Measurements from ENCODE around the gene OR5H15. TPM values are rescaled to one million over a fixed set of nuclear protein-coding genes. Genes with fewer than 3 reads are reported as not detected.
A peak's percentile ranks its signal among the peaks of the same experiment; 100 is the strongest.
"Not testable (repeated sequence)": the region's sequence is repeated elsewhere in the genome, so short reads cannot be mapped to it uniquely, and the experiment has no call there.

The OR5H15 gene
- total RNA-seq, 1 donor from 2014 or later: not detected

DNA sequence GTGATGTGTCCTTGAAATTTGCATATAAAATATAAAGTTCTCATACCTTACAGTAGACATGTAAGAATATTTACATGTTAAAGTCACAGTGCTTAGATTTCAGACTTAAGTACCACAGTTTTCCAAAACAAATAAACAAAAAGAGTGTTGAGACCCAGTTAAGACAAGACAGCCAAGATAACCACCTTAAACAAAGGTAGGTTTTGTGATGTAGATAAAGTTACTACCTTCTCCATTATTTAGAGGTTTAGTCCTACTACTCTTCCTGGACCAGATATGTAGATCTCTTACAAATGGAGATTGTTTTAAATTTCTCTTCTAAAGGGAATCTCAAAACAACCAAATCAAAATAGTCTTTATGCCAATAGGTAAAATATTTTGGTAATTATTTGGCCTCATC, 15.7 kb downstream of the OR5H15 start:
- H3K36me3 Mint-ChIP-seq (ENCODE audit: insufficient read depth): no peaks in the 10 kb centered on the region
- H3K27me3 Mint-ChIP-seq: no peaks in the 10 kb centered on the region
- H3K9me3 Mint-ChIP-seq (ENCODE audit: low read depth): peaks cover 4% of the 10 kb centered on the region
- TF ChIP-seq, protein P1, sequence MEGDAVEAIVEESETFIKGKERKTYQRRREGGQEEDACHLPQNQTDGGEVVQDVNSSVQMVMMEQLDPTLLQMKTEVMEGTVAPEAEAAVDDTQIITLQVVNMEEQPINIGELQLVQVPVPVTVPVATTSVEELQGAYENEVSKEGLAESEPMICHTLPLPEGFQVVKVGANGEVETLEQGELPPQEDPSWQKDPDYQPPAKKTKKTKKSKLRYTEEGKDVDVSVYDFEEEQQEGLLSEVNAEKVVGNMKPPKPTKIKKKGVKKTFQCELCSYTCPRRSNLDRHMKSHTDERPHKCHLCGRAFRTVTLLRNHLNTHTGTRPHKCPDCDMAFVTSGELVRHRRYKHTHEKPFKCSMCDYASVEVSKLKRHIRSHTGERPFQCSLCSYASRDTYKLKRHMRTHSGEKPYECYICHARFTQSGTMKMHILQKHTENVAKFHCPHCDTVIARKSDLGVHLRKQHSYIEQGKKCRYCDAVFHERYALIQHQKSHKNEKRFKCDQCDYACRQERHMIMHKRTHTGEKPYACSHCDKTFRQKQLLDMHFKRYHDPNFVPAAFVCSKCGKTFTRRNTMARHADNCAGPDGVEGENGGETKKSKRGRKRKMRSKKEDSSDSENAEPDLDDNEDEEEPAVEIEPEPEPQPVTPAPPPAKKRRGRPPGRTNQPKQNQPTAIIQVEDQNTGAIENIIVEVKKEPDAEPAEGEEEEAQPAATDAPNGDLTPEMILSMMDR (IDR thresholded peaks at IDR 0.05; ENCODE audit: unreplicated experiment): no peak
- H3K4me3 Mint-ChIP-seq (ENCODE audit: low read depth): no peak overlapping the region
- H3K4me1 Mint-ChIP-seq (ENCODE audit: low read depth): no peaks in the 10 kb centered on the region
- no peak overlapping the region for H3K27ac Mint-ChIP-seq
- no peak for DNase-seq (ENCODE audit: low spot score, unreplicated experiment)

DNA sequence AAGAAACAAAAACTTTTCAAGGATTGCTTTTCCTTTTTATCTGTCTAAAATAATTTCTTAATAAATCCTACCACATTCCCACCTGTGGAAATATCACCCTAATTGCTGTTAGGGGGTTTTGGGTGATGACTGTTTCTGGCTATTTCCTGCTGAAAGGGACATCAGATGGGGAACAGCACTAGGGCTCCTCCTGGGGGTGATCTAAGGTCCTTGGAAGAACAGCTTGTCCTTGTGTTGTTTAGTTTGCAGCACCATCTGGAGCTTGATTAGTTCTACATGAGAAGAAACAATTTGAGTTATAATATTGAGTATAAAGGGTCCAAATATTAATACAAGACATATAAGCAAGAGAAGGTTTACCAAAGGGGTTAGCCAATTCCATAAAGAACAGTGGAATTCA, 18.7 kb downstream of the OR5H15 start:
- Mint-ChIP-seq H3K4me1 (ENCODE audit: low read depth) (no peaks in the 10 kb centered on the region), H3K27me3 (no peaks in the 10 kb centered on the region), H3K36me3 (ENCODE audit: insufficient read depth) (no peaks in the 10 kb centered on the region), H3K4me3 (ENCODE audit: low read depth) (no peak overlapping the region), H3K27ac (no peak overlapping the region), H3K9me3 (ENCODE audit: low read depth) (no peaks in the 10 kb centered on the region)
- TF ChIP-seq, protein P1 (IDR thresholded peaks at IDR 0.05; ENCODE audit: unreplicated experiment): peak; percentile 22
- DNase-seq (ENCODE audit: low spot score, unreplicated experiment): no peak

DNA sequence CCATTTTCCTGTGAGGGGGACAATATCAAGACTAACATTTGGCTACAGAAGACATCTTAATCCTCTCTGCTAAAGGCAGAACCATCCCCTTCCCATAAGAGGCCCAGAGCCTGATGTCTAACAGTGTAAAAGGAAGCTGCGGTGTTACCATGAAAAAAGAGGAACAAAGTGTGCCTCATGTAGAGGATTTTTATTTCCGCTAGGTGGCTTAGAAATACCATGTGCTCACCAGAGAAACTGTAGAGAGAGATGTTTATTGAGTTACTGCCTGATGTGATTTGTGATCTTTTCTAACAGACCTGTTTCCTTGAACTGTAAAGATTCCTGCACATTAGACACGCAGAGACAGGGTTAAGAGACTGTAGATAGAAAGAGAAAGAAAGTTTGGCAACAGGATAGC, 22.0 kb downstream of the OR5H15 start:
- Mint-ChIP-seq H3K4me3 (ENCODE audit: low read depth) (no peak overlapping the region), H3K27me3 (no peaks in the 10 kb centered on the region), H3K4me1 (ENCODE audit: low read depth) (no peaks in the 10 kb centered on the region), H3K36me3 (ENCODE audit: insufficient read depth) (no peaks in the 10 kb centered on the region), H3K27ac (no peak overlapping the region), H3K9me3 (ENCODE audit: low read depth) (no peaks in the 10 kb centered on the region)
- no peak for DNase-seq (ENCODE audit: low spot score, unreplicated experiment)
- TF ChIP-seq, protein P1 (IDR thresholded peaks at IDR 0.05; ENCODE audit: unreplicated experiment): peak; percentile 42

DNA sequence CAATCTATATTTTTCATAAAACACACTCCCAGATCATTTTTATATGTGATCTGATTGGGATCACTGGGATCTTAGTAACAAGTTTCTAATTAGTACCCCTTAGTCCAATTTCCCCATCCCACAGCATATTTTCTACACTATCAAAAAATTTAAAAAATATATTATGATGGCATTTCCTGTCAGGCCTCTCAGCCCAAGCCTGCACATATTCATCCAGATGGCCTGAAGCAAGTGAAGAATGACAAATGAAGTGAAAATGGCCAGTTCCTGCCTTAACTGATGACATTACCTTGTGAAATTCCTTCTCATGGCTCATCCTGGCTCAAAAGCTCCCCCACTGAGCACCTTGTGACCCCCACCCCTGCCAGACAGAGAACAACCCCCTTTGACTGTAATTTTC, 24.4 kb downstream of the OR5H15 start:
- not testable (repeated sequence) for H3K4me3 Mint-ChIP-seq (ENCODE audit: low read depth); H3K27me3 Mint-ChIP-seq; H3K4me1 Mint-ChIP-seq (ENCODE audit: low read depth); H3K36me3 Mint-ChIP-seq (ENCODE audit: insufficient read depth); H3K9me3 Mint-ChIP-seq (ENCODE audit: low read depth); DNase-seq (ENCODE audit: low spot score, unreplicated experiment); H3K27ac Mint-ChIP-seq

DNA sequence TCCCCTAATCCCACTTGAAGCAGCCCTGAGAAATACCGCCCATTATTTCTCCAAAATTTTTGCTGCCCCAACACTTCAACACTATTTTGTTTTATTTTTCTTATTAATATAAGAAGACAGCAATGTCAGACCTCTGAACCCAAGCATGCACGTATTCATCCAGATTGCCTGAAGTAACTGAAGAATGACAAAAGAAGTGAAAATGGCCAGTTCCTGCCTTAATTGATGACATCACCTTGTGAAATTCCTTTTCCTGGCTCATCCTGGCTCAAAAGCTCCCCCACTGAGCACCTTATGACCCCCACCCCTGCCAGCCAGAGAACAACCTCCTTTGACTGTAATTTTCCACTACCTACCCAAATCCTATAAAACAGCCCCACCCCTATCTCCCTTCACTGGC, 29.8 kb downstream of the OR5H15 start:
- H3K9me3 Mint-ChIP-seq (ENCODE audit: low read depth); H3K4me3 Mint-ChIP-seq (ENCODE audit: low read depth); DNase-seq (ENCODE audit: low spot score, unreplicated experiment); H3K27ac Mint-ChIP-seq; H3K4me1 Mint-ChIP-seq (ENCODE audit: low read depth); H3K36me3 Mint-ChIP-seq (ENCODE audit: insufficient read depth); H3K27me3 Mint-ChIP-seq: not testable (repeated sequence)

DNA sequence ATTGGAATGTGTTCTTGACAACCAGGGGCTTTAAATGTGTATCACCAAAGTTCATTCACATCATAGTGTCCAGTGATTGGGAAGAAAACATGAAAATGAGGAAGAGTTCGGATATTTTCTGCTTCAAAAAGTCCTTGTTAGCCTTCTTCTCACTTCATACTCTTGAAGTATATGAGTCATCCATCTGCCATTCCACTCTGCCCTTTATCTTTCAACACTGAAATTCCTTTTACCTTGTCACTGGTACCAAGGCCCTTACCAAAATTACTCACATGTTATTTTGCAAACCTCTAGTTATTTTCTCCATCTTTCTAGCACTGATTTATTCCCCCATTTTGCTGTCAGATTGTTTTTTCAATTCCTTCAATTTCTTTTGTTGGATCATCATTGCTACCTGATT, 32.5 kb downstream of the OR5H15 start:
- DNase-seq (ENCODE audit: low spot score, unreplicated experiment): no peak
- no peaks in the 10 kb centered on the region for H3K36me3 Mint-ChIP-seq (ENCODE audit: insufficient read depth)
- H3K9me3 Mint-ChIP-seq (ENCODE audit: low read depth): no peaks in the 10 kb centered on the region
- no peaks in the 10 kb centered on the region for H3K4me1 Mint-ChIP-seq (ENCODE audit: low read depth)
- H3K27ac Mint-ChIP-seq: no peak overlapping the region
- H3K4me3 Mint-ChIP-seq (ENCODE audit: low read depth): no peak overlapping the region
- TF ChIP-seq, protein P1 (IDR thresholded peaks at IDR 0.05; ENCODE audit: unreplicated experiment): no peak
- H3K27me3 Mint-ChIP-seq: no peaks in the 10 kb centered on the region
